Testis (tissue), 2 donors: ENCODE results near the gene ITGA11.

ENCODE experiments used
- POLR2A ChIP-seq: fragments of 450-650 bp; IDR thresholded peaks from one replicate; pipeline ENCODE4 v1.6.1; 2017; ENCODE audit warnings: antibody characterized with exemption, mild to moderate bottlenecking, moderate library complexity
- TF ChIP-seq, protein P1 (sequence below), 3 experiments: fragments of 450-650 bp in 2 of 3; fragments of 200-600 bp in 1 of 3; sonication (generic) in 1 of 3; IDR thresholded peaks; one replicate each; pipeline ENCODE4 v1.5.1; 2016 to 2019; ENCODE audit warnings: antibody characterized with exemption in 3 of 3, mild to moderate bottlenecking in 2 of 3, moderate library complexity in 1 of 3

DNA sequence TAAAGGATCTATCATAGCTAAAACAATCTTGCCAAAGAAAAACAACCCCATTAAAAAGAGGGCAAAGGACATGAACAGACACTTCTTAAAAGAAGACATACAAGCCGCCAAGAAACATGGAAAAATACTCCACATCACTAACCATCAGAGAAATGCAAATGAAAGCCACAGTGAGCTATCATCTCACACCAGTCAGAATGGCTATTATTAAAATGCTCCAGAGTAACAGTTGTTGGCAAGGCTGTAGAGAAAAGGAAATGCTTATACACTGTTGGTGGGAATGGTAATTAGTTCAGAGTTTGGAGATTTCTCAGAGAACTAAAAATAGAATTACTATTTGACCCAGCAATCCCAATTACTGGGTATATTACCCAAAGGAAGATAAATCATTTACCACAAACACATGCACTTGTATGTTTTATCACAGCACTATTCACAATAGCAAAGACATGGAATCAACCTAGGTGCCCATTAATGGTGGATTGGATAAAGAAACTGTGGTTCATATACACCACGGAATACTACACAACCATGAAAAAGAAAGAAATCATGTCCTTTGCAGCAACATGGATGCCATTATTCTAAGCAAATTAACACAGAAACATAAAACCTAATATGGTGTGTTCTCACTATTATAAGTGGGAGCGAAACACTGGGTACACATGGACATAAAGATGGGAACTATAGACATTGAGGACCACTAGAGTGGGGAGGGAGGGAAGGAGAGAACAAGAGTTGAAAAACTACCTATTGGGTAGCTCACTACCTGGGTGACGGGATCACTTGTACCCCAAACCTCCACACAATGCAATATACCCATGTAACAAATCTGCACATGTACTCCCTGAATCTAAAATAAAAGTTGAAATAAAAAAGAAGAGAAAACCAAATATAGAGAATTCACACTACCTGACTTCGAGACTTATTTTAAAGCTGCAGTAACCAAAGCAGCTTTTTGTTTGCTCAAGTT is 32.6 kb downstream of the ITGA11 start:
- TF ChIP-seq, protein P1, sequence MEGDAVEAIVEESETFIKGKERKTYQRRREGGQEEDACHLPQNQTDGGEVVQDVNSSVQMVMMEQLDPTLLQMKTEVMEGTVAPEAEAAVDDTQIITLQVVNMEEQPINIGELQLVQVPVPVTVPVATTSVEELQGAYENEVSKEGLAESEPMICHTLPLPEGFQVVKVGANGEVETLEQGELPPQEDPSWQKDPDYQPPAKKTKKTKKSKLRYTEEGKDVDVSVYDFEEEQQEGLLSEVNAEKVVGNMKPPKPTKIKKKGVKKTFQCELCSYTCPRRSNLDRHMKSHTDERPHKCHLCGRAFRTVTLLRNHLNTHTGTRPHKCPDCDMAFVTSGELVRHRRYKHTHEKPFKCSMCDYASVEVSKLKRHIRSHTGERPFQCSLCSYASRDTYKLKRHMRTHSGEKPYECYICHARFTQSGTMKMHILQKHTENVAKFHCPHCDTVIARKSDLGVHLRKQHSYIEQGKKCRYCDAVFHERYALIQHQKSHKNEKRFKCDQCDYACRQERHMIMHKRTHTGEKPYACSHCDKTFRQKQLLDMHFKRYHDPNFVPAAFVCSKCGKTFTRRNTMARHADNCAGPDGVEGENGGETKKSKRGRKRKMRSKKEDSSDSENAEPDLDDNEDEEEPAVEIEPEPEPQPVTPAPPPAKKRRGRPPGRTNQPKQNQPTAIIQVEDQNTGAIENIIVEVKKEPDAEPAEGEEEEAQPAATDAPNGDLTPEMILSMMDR (IDR thresholded peaks at IDR 0.05), result no peak
- no peak for TF ChIP-seq POLR2A
